ENCODE measurements around the gene DOCK9. TPM values are rescaled to one million over a fixed set of nuclear protein-coding genes. Genes with fewer than 3 reads are reported as not detected.
"Not testable (repeated sequence)": the region's sequence is repeated elsewhere in the genome, so short reads cannot be mapped to it uniquely, and the experiment has no call there.

Gene DOCK9
- polyA plus RNA-seq, 3 donors, result 50.0 to 58.0 (median 56.7) TPM

DNA sequence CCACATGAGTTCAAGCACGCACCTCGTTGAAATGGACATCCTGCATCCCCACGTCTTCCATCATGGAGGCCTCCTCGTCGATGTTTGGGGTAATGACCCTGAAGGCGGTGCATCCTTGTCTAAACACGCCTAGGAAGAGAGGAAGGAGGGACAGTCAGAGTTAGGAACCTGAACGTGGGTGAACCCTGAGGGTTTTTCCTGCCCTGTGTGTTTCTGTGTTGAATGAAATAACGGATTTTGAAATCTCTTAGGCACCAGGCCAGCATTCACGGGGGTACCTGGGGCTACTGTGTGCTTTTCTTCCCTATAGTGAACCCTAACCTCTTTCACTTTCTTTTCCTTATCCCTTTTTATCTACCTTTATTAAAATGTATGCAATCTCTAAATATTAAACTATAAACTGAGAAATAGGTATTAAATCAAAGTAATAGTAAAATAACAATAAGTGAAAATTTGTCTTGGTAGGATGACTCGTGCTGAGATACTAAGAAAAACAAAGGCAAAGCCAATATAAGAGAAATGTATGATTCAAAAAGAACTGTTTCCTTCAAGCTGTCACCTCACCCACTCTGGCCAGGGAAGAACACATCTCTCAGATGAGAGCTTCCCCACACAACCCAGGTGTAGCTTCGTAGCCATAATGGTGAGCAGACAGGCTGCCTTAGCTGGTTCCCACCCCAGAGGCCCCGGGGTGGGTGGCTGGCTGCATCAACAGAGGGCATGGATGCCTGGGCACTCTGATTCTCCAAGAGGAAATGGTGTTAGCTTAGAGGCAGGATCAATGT, 153.3 kb downstream of the DOCK9 start:
- DNase-seq, result no peak

DNA sequence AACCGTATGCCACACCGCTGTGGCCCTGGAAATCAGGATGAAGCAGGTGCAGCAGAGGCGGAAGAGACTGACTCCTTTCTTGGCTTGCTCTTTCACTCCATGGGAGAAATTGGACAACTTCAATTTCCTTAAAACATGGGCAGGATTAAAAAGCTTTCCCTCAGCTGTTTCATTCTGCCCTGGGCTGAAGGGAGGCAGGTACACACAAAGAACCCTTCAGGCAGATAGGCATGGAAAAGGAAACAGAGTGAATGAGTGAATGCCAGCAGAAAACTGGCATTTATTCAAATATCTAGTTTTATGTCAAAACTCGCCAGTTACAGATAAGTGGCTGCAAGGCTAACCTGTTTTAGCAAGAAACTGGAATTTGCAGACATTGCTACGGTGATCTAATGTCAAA, 154.4 kb downstream of the DOCK9 start:
- DNase-seq, result no peak

DNA sequence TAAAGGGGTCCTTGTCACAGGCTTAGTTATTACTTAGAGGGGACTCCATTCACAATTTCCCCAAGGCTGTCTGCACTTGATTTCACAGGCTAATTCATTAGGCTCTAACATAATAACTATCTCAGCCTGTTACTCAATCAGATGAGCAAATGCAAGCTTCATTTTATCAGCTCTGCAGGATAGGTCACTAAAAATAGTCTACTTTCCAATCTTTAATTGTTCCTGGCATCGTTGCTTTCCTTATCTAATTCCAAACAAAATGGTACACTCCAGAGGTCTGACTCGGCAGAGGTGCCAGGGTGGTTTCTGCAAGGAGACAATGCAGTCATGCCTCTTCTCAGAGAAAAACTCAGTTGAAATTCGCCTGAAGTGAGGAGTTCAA, 155.6 kb downstream of the DOCK9 start:
- no peak for DNase-seq

DNA sequence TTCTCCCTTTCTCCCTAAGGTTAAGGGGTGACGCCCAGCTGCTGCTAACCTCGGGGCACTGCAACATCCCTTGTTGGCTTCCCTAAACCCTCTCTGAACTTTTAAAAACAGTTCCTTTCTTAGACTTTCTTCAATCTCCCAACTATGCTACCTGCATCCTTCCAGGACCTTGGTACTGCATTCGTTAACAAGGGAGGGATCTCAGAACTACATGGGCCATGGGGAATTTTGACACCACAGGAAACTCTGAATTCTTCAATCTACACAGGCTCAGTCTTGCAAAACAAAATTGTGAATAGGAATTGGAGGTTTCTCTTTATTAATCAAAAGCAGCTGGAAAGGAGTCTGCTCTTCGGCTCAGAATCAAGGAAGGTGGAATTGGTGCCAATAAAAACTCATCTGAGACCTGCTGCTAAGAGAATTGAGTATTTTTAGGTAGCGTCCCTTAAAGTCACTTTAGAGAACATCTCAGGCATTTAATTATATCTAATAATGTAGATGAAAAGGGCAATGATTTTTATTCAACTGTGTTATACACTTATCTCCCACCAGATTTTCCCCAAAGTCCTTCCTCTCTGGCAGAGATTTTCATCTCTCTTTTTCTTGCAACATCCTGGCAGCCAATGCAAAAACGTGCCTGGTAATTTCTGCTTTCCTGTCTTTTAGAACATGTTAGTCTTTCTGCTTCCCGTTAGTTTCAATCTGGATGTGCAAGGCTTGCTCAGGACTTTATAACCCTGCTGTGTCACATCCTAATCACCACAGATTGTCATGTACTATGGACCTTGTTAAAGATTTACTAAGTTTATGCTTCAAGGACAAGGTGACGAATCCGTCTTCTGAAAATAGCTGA, 156.3 kb downstream of the DOCK9 start:
- no peak for DNase-seq

DNA sequence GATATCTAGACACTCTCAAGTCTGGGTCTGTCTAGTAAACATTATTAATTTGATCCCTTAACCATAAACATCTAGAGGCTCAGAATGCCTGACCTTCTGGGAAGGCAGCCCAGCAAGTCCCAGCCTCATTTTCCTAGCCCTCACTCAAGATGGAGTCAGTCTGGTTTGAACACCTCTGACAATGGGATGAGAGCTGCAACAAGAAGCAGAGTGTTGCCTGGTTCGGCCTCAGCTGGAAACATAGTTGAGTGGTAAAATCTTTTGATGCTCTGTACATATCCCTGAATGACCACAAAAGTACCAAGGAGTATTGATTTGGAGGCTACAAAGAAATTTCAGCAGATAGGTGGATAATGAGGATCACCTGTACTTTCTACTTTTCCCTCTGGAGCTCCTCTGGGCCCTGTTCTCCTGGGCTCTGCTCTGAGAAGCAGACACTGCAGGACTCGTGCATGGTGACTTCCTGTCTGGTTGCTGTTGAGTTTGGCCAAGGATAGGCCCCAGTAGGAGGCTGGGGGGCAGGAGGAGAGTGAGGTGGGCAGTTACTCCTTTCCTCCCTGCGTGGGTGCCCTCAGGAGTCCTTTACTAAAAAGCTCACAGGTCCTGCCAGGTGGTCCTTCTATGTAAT, 157.0 kb downstream of the DOCK9 start:
- DNase-seq, result no peak

DNA sequence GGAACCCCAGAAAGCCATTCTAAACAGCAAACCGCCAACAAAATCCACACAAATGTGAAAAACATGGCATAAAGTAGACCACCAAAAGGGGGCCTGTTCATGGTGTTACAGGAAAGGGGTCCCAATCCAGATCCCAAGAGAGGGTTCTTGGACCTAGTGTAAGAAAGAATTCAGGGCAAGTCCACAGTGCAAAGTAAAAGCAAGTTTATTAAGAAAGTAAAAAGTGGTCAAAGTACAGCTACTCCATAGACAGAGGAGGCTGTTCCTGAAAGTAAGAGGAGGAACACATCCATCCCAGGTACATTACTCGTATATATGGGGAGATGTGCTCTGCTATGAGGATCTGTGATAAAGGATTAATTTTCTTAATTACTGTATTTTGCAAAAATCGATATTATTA, 157.6 kb downstream of the DOCK9 start:
- no peak for DNase-seq

DNA sequence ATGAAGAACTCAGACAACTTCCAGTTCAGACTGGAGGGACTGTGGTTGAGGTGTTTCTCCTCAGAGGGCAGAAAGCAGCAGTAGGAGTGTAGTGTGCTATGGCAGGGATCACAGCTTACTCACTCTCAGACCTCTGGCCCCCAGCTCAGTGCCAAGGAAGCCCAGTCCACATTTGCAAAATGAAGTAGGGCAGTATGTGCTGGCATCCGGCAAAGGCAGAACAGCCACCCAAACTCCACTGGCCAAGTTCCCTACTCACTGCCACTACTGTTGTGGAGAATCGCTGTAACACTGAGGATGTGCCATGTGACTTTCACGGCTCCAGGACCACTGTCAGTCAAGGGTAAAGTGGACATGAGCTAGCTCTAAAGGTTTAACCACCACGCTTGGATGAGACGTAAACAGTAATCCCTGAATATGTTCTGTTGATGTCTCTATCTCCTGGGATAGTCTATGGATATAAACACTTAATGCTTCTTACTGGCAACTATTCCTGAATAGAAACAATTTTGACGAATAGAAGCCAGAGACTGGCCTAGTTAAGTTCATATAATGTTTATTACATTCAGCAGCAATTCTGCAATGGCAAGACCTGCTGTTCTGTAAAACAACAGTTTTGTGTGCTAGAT, 158.4 kb downstream of the DOCK9 start:
- DNase-seq, result no peak

DNA sequence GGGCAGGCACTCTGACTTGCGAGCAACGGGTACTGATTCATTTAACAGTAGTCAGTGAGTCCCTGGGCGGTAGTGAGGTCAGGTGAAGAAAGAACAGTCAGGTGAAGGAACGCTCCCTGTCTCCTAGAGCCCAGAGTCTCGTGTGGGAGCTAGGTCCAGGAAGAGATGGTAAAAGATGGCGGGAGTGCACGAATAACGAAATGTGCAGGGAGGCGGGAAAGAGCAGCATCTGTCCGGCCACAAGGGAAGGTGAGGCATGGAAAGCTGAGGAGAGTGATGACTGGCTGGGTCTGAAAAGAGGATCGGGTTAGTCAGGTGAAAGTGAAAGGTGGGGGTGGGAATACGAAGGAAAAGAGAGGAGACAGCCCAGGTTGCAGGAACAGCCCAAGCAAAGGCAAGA, 161.5 kb downstream of the DOCK9 start:
- no peak for DNase-seq

DNA sequence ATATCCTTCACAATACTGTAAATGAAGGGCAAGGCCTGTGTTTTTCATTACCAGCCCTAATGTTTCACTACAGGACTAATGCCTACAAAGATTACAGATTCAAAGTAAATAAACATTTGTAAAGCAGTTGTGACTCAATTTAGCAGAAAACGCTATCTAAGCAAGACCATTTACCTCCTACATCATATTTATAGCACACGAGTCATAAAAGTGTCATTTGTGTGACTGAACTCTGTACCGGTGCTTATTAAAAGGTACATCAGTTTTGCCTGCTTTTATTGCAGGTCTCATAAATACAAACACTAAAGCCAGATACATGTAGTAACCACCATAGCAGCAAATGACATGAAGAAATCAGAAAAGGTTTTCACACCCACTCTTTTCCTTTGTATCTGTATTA, 163.9 kb downstream of the DOCK9 start:
- DNase-seq, result no peak

DNA sequence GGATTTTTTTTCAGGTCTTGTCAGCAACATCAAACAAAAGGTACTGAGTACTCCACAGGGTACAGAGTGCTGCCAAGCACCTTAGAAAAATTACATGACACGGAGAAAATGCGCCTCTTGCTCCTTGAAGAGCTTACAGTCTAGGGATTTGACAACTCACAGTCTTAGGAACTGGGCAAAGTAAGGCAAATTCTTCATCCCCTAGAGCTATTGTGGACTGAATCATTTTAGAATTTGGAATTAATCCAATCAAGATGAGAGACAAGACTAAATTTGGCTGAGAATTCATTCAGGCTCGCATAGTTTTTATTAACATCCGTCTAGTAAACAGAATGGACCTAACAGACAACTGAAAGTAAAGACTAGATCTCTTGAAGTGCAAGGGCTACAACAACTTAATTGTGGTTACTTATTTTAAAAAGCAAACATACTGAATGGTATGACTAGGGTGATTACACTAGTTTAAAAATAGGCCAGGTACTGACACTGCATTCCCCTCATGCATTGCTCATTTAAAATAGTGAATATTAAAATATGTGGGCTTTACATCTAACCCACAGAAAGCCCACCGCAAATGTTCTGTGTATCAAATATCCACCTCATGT, 165.6 kb downstream of the DOCK9 start:
- not testable (repeated sequence) for DNase-seq

DNA sequence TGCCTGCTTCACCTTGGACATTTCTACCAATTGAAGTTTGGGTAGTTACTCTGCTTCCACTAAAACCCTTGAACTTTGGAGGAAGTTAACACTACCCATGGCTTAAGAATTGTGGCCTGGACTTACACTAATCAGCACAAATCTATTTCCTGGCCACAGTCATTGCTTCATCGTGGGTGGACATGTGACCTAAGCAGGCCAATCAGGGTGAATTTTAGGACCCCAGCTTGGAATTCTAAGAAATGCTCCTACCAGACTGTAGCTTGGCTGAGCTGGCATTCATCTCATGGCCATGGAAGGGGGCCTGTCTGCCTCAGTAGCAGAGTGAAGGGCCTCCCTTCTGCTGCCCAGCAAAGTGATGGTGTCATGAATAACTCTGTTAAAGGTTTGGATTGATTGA, 167.1 kb downstream of the DOCK9 start:
- no peak for DNase-seq

DNA sequence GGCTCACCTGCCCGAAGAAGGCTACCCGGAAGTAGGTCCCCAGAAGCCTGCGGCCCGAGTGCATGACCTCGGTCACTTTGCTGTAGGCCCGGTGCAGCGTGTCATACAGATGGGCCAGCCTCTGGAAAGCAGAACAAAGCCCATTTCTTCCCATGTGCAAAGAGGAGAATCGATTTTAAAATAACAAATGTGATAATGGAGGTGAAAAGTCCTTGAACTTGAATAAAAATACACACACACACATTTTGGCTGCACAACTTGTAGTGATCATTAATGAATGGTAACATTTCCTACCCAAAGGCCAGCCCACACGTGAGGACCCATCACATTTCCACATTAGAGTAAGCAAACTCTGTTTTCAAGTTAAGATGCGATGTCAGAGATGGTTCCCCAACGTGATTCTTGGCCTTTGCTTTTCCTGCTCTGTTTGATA, 168.5 kb downstream of the DOCK9 start:
- no peak for DNase-seq

DNA sequence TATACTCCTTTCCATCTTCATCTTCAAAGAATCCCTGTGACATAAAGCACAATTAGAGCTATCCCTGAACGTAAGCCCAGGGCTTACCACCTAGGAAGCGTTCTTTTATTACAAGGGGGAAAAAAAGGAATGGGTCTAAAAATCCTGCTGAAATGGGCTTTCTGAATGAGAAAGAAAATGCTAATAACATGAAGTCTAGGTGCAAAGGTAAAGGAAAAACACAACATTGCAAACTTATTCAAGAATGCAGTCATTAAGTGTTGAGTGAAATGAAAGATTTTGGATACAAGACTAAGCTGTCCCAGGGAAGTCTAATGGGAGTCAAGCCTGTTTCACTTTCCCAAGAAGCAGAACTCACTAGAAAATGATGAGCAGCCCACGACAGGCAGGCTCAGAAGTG, 170.1 kb downstream of the DOCK9 start:
- DNase-seq, result no peak

DNA sequence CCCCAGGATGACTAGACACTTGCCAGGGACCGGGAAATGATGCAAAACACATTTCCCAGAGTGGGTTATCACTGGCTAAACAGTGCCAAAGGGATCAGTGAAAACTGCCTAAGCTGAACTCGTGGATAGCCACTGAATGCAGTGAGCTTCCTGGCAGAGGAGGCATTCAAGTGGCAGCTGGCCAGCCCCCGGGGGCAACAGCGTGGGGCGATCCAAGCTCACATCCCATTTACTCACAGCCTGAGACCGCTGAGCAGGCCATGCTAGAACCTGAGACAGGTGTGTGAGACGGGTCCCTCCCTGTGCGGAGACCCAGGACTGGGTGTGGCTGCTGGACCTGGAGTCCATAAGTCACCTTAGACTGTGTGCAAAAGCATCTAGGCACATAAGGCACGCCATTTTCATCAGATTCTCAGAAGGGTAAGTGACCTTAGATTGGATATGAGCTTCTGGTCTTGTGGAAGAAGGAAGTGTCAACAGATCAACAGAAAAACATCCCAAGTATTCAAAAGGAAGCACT, 173.5 kb downstream of the DOCK9 start:
- no peak for DNase-seq

DNA sequence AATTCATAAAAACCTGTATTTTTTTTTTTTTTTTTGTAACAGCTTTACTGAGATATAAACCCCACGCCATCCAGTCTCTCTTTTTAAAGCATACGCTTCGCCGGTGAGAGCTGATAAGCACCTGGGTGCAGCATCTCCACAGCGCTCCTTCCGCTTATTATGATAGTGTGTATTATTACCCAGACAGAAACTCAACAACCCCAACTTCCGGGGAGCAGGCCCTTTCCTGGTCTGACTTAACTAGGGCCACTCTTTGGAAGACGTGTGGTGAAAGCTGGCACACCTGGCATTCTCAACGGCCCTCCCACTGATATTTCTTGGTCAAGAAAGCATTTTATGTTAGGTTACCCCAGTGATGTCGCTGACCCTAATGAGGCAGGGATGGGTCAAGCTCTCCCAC, 173.9 kb downstream of the DOCK9 start:
- no peak for DNase-seq

DNA sequence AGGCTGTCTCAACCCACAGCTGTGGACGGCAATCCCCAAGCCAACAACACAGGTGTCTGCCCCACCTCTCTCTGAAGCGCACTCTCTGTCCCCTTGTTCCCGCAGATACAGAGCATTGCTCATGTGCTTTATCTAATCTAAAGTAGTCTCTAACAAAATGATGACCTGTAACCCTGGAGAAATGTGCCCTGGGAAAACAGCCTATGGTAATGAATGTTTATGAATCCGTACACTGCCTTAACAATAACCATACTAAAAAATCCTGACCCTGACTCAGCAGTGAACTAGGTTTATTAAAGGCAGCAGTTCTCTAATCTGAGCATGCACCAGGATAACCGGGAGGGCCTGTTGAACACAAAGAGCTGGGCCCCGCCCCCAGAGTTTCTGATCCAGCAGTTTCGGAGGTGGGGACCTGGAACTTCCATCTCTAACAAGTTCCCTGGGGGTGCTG, 174.7 kb downstream of the DOCK9 start:
- DNase-seq, result no peak

DNA sequence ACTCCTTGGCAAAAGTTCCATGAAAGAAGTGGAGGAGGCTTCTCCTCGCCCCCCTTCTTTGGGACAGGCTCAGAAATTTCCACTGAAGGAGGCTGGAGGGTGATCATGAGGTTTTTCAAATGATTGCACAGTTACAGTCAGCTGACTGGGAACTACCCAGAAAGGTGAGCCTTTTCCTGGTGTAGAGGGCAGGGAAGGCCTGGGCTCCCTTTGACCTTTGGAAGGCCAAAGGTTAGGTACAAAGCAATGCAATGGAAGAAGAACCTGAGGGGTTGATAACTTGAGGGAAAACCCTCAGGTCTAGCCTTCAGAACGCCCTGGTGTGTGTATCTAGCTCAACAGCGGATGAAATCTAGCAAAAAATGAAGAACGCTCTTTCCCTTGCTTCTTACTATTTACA, 175.3 kb downstream of the DOCK9 start:
- no peak for DNase-seq

DNA sequence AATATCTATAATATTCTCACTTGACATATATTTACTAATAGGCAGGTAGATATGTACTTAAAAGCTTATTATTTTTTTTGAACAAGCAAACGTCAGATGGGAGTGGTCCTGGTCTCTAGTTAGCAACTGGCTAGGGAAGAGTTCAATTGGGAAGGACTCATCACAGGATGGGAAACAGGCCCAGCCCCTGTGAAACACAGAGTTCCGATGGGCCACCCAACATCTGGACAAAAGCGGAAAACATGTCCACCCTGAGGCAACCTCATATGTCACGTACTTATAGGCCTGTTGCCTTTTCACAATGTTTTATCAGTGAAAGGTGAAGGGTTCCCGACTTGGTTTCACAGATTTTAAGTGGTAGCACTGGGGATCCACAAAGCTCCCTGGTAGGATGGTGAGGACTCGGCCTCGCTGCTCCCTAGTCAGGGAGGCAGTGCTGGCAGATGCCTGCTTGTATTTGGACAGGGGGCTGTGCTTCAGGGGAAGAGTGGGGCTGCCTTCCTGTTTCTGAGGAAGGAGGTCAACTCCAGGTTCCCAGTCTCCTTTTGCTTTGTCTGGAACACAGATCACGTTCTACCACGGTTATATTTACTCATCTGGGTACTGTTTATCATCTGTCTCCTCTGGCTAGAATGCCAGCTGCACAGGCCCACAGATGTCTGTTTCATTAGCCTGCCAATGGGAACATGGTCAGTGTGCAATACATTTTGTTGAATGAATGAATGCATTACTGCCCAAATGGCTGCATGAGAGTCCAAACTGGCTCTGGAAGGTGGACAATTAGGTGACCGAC, 176.0 kb downstream of the DOCK9 start:
- no peak for DNase-seq

DNA sequence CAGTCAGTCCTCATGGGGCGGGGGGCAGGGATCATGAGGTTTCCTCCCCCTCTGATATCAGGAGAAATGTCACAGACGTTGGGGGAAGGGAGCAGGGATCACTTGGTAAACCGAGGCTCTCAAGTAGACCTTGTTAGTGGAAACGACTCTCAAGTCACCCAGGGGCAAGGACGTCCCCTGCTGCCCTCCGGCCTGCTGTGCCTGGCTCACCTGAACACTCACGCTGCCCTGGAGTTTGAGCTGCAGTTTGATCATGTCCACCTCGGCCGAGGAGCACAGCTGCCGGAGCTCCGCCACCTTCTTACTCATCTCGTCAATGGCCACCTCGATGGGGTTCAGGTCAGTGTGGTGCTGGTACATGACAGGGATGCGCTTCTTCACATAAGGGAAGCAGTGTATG, 177.8 kb downstream of the DOCK9 start:
- DNase-seq, result no peak

DNA sequence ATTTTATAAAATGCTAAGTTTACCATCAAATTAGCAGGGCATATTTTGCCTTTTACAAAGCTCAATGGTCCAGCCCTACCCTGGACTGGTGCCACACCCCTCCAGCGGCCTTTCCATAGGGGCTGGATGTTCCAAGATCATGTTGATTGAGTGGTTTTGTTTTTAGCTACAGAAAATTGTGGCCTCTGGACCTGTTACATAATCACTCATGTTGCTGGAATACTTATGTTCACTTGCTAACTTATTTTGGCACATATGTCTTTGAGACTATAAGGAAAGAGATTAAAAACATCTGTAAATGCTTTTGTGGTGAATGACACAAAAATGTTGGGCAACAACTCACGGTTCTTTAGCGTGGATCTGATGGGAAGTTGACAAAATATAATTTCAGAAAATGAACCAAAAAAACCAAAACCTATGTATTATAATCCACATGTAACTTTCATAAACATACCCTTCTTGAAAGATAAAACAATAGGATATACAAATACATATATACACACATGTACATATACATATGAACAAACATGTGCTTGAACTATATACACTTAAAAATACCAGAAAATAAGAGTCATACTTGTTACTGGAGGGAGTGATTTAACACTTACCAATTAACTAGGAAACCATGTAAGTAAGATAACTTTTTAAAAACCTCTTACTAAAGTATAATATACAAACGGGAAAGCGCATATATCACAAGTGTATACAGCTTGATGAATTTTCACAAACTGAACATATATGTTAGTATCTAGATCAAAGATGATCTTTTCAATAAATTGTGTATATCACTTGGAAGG, 178.8 kb downstream of the DOCK9 start:
- no peak for DNase-seq

Measured in renal pelvis (tissue), 4 donors.